GM18508 (cell line): ENCODE measurements around the gene FRMD7.

Experiments used
- ATAC-seq: cut with Tn5 transposase; IDR thresholded peaks from one replicate; pipeline ENCODE4 v1.9.1; 2021; ENCODE audit warnings: moderate number of reproducible peaks; ENCODE audit not compliant: insufficient read depth, unreplicated experiment

The FRMD7 gene

GRCh38 chrX:132041015-132041414, 86.8 kb downstream of the FRMD7 start:
- ATAC-seq, result no peak

GRCh38 chrX:132040066-132040465, 87.8 kb downstream of the FRMD7 start:
- no peak for ATAC-seq

- ATAC-seq, result no peak
Measured at GRCh38 chrX:132037479-132037993, 90.3 kb downstream of the FRMD7 start.

- ATAC-seq, result no peak
Measured at GRCh38 chrX:132034648-132035047, 93.2 kb downstream of the FRMD7 start.

GRCh38 chrX:132033166-132033565, 94.7 kb downstream of the FRMD7 start:
- ATAC-seq, result no peak

DNA sequence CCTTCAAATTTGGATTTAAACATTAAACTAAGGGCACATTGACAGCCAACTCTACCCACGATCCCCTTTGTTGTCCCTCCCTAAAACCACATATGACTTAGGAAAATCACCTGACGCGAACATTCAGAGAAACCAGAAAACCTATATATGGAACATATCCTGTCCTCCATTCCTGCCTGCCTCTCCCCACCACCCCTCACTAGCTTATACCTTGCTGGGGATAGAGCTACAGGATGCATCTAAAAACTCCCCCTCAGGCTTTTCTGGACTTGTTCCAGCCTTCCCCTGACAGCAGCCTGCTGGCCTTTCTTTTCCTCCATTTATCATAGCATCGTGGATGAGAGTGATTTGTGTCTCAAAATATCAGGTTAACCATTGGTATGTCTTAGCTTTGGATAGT, 96.0 kb downstream of the FRMD7 start:
- ATAC-seq, result no peak

DNA sequence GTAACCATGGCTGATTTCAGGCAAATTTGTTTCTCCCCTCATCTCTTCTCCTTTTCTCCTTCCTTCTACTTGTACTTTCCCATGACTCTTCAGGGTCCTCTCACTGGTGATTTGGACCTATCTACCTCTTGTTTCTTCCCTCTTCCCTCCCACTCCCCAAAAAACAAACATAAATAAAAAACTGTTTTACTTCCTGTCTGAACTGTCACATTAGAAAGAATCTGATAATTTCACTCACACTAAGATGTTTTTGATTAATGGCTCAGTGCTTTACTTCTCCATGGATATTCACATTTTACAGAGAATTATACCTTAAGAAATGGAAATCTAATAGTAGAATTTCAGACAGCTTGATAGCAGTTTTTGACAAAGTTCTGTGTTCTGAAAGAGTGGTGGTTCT, 97.6 kb downstream of the FRMD7 start:
- no peak for ATAC-seq
